Osteocyte (in vitro differentiated cells): Measurements from ENCODE around the gene AMOTL1. TPM values are rescaled to one million over a fixed set of nuclear protein-coding genes. Genes with fewer than 3 reads are reported as not detected.

Experiments
- DNase-seq: peaks from one replicate; pipeline ENCODE4 v3.0.0; 2021; ENCODE audit warnings: mixed read lengths; ENCODE audit not compliant: unreplicated experiment; ENCODE audit errors: extremely low spot score
- H3K27ac Mint-ChIP-seq: one replicate; pipeline ENCODE4 v1.8.0; 2021; ENCODE audit warnings: mild to moderate bottlenecking, mixed read lengths; ENCODE audit not compliant: unreplicated experiment
- H3K27me3 Mint-ChIP-seq: one replicate; pipeline ENCODE4 v1.8.0; 2021; ENCODE audit warnings: mixed read lengths; ENCODE audit not compliant: unreplicated experiment
- H3K36me3 Mint-ChIP-seq: one replicate; pipeline ENCODE4 v1.8.0; 2021; ENCODE audit warnings: mixed read lengths; ENCODE audit not compliant: unreplicated experiment
- H3K4me1 Mint-ChIP-seq: one replicate; pipeline ENCODE4 v1.8.0; 2021; ENCODE audit warnings: mixed read lengths; ENCODE audit not compliant: unreplicated experiment
- H3K4me3 Mint-ChIP-seq: one replicate; pipeline ENCODE4 v1.8.0; 2021; ENCODE audit warnings: mild to moderate bottlenecking, moderate library complexity, mixed read lengths; ENCODE audit not compliant: unreplicated experiment
- H3K9me3 Mint-ChIP-seq: one replicate; pipeline ENCODE4 v1.8.0; 2021; ENCODE audit warnings: mixed read lengths; ENCODE audit not compliant: unreplicated experiment
- CTCF ChIP-seq: fragments of 200-600 bp; sonication (generic); IDR thresholded peaks from 2 replicates; pipeline ENCODE4 v1.5.0; 2021; ENCODE audit warnings: antibody characterized with exemption, mild to moderate bottlenecking, moderate library complexity
- total RNA-seq: library from RNA; stranded (reverse); gene quantifications from 2 replicates; pipeline ENCODE4 v1.2.1, GENCODE V29; 2021

Gene AMOTL1
- total RNA-seq, 1 donor from 2014 or later = 66.6 TPM

GRCh38 chr11:94738746-94739145, 29.4 kb upstream of the AMOTL1 start:
- no peaks in the 10 kb centered on the region for H3K27me3 Mint-ChIP-seq
- DNase-seq = no peak
- TF ChIP-seq CTCF = no peak
- H3K9me3 Mint-ChIP-seq = no peaks in the 10 kb centered on the region
- H3K4me3 Mint-ChIP-seq = no peak overlapping the region
- peaks cover 23% of the 10 kb centered on the region for H3K4me1 Mint-ChIP-seq
- no peaks in the 10 kb centered on the region for H3K36me3 Mint-ChIP-seq
- H3K27ac Mint-ChIP-seq = no peak overlapping the region

DNA sequence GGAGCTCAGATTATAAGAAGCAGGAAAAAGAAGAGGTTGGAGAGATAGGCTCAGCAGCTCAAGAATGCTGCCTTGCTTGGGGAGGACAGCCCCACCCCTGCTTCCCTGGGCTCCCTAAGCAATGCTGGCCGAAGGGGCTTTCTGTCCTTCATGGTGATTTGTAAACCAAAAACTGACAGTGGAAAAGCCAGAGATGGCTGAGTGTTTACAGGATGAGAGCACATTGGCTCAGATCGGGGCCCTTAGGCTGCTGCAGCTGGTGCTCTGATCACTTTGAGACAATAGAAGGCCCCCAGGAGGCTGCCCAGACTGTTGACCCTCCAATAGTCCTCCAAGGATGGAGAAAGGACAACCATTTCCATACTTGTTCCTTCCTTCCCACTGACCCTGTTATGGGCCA, 28.8 kb upstream of the AMOTL1 start:
- no peaks in the 10 kb centered on the region for H3K36me3 Mint-ChIP-seq
- H3K4me1 Mint-ChIP-seq = peaks cover 22% of the 10 kb centered on the region
- no peak overlapping the region for H3K27ac Mint-ChIP-seq
- no peak for DNase-seq
- no peaks in the 10 kb centered on the region for H3K9me3 Mint-ChIP-seq
- no peak for TF ChIP-seq CTCF
- H3K4me3 Mint-ChIP-seq = no peak overlapping the region
- H3K27me3 Mint-ChIP-seq = no peaks in the 10 kb centered on the region

GRCh38 chr11:94740083-94741021, 27.8 kb upstream of the AMOTL1 start:
- H3K27ac Mint-ChIP-seq = peak overlapping the region; percentile 8

GRCh38 chr11:94741022-94741679, 27.0 kb upstream of the AMOTL1 start:
- H3K4me3 Mint-ChIP-seq = peak overlapping the region; percentile 82
- peaks cover 16% of the 10 kb centered on the region for H3K4me1 Mint-ChIP-seq
- H3K9me3 Mint-ChIP-seq = no peaks in the 10 kb centered on the region
- no peaks in the 10 kb centered on the region for H3K36me3 Mint-ChIP-seq
- no peaks in the 10 kb centered on the region for H3K27me3 Mint-ChIP-seq
- DNase-seq = no peak
- H3K27ac Mint-ChIP-seq = peak overlapping the region; percentile 8
- peak; percentile 63 for TF ChIP-seq CTCF

More at GRCh38 chr11:94740083-94741021, 27.8 kb upstream of the AMOTL1 start:
- no peaks in the 10 kb centered on the region for H3K36me3 Mint-ChIP-seq
- H3K9me3 Mint-ChIP-seq = no peaks in the 10 kb centered on the region
- TF ChIP-seq CTCF = no peak
- H3K4me3 Mint-ChIP-seq = peak overlapping the region; percentile 82
- H3K27me3 Mint-ChIP-seq = no peaks in the 10 kb centered on the region
- H3K4me1 Mint-ChIP-seq = peaks cover 16% of the 10 kb centered on the region
- no peak for DNase-seq

GRCh38 chr11:94742665-94743064, 25.5 kb upstream of the AMOTL1 start:
- Mint-ChIP-seq H3K27me3 (no peaks in the 10 kb centered on the region), H3K4me3 (no peak overlapping the region), H3K36me3 (no peaks in the 10 kb centered on the region), H3K9me3 (no peaks in the 10 kb centered on the region), H3K4me1 (peaks cover 26% of the 10 kb centered on the region), H3K27ac (no peak overlapping the region)
- TF ChIP-seq CTCF = no peak
- no peak for DNase-seq
